GM12878 (cell line): ENCODE results near the gene STK10. TPM values are rescaled to one million over a fixed set of nuclear protein-coding genes. Genes with fewer than 3 reads are reported as not detected.

ENCODE experiments used
- ATAC-seq: fragments of 200-7000 bp; cut with Tn5 transposase; 3 replicates; pipeline ENCODE4 v1.9.1; 2020; ENCODE audit warnings: mild to moderate bottlenecking, moderate library complexity
- BruUV-seq: library from RNA; stranded (reverse); fragments of 400-500 nt; replicated peaks from 2 replicates; lab custom pipeline; 2021; lab: Mats Ljungman, UMichigan
- CTCF ChIA-PET: fragments of 300-600 bp; sonication (Branson Sonifier 250); formaldehyde crosslinking; extraction: SDS; loops from one replicate; lab custom pipeline; 2021; ENCODE audit warnings: inconsistent platforms; lab: Yijun Ruan, JAX
- POLR2A ChIA-PET: fragments of 350-600 bp; formaldehyde crosslinking; extraction: SDS; loops from one replicate; lab custom pipeline; 2021; ENCODE audit warnings: inconsistent platforms; lab: Charles Lee
- RAD21 ChIA-PET: fragments of 300-600 bp; sonication (Branson Sonifier 250); formaldehyde crosslinking; loops from one replicate; lab custom pipeline; 2023; ENCODE audit warnings: antibody characterized with exemption; ENCODE audit not compliant: unreplicated experiment; lab: Charles Lee
- SMC1A ChIA-PET: fragments of 300-600 bp; sonication (Branson Sonifier 250); formaldehyde crosslinking; loops from one replicate; lab custom pipeline; 2023; ENCODE audit not compliant: unreplicated experiment, uncharacterized antibody; lab: Charles Lee
- DNase-seq: peaks from one replicate; pipeline ENCODE4 v3.0.0-alpha.2; 2011; ENCODE audit warnings: low read depth, low spot score
- FAIRE-seq: peaks from 3 replicates; lab custom pipeline; 2011; peaks lifted over from hg19 to GRCh38; lab: Jason Lieb, UNC
- H2AFZ ChIP-seq: 2 replicates; pipeline ENCODE4 v1.6.0; 2011; ENCODE audit warnings: low read depth, low read length, control low read depth; ENCODE audit not compliant: control insufficient read depth
- H3K27ac ChIP-seq: 2 replicates; pipeline ENCODE4 v1.5.1; 2011; ENCODE audit warnings: control low read depth; ENCODE audit not compliant: control insufficient read depth, insufficient read depth
- H3K27me3 ChIP-seq, 2 experiments: replicated peaks in 1 of 2; 2 replicates each; pipeline versions ENCODE4 v1.6.0 to v1.6.1; 2011; ENCODE audit warnings: low read length in 1 of 2; ENCODE audit not compliant: control insufficient read depth in 2 of 2, insufficient read depth in 2 of 2
- H3K36me3 ChIP-seq, 2 experiments: 2 replicates each; pipeline ENCODE4 v1.5.1; 2011; ENCODE audit warnings: low read length in 1 of 2; ENCODE audit not compliant: control insufficient read depth in 2 of 2, insufficient read depth in 2 of 2
- H3K4me1 ChIP-seq: 2 replicates; pipeline ENCODE4 v1.6.1; 2011; ENCODE audit warnings: mild to moderate bottlenecking, low read length, moderate library complexity, mixed read lengths; ENCODE audit not compliant: control insufficient read depth, insufficient read depth
- H3K4me2 ChIP-seq: 2 replicates; pipeline ENCODE4 v1.6.0; 2011; ENCODE audit warnings: control low read depth; ENCODE audit not compliant: control insufficient read depth, insufficient read depth
- H3K4me3 ChIP-seq: fragments of 200-600 bp; sonication (generic); 2 replicates; pipeline ENCODE4 v1.5.1; 2016
- H3K79me2 ChIP-seq: 2 replicates; pipeline ENCODE4 v1.6.0; 2011; ENCODE audit warnings: low read length; ENCODE audit not compliant: control insufficient read depth, insufficient read depth
- H3K9ac ChIP-seq: 2 replicates; pipeline ENCODE4 v1.8.0; 2011; ENCODE audit warnings: low read length, control low read depth, mixed read lengths; ENCODE audit not compliant: control insufficient read depth, insufficient read depth
- H3K9me3 ChIP-seq: replicated peaks from 3 replicates; pipeline ENCODE4 v1.5.1; 2011; ENCODE audit warnings: mild to moderate bottlenecking, low read length; ENCODE audit not compliant: control insufficient read depth, insufficient read depth
- H4K20me1 ChIP-seq: 2 replicates; pipeline ENCODE4 v1.6.0; 2011; ENCODE audit not compliant: control insufficient read depth, insufficient read depth
- BHLHE40 ChIP-seq, 2 experiments: fragments of 450-650 bp in 1 of 2; IDR thresholded peaks; 2 replicates each; pipeline ENCODE4 v1.6.1; 2011 to 2017; ENCODE audit warnings: low read depth in 2 of 2, borderline replicate concordance in 1 of 2, improper control_type of control experiment in 1 of 2, low read length in 1 of 2, mild to moderate bottlenecking in 1 of 2
- BRCA1 ChIP-seq: IDR thresholded peaks from 2 replicates; pipeline ENCODE4 v1.6.1; 2011; ENCODE audit warnings: low read depth, low read length, improper control_type of control experiment
- CBX5 ChIP-seq: sonication (generic); IDR thresholded peaks from 2 replicates; pipeline ENCODE4 v1.6.1; 2016; ENCODE audit warnings: low read depth, moderate library complexity, mild to moderate bottlenecking, inconsistent platforms
- DPF2 ChIP-seq: fragments of 450-650 bp; IDR thresholded peaks from 2 replicates; pipeline ENCODE4 v1.6.1; 2017; ENCODE audit warnings: mild to moderate bottlenecking
- IKZF1 ChIP-seq: fragments of 450-650 bp; conservative IDR thresholded peaks from 2 replicates; pipeline ENCODE4 v1.6.1; 2017; ENCODE audit warnings: antibody characterized with exemption, mild to moderate bottlenecking
- IRF4 ChIP-seq: IDR thresholded peaks from 2 replicates; pipeline ENCODE4 v1.6.1; 2011; ENCODE audit warnings: low read depth, low read length
- MTA2 ChIP-seq: fragments of 450-650 bp; IDR thresholded peaks from 2 replicates; pipeline ENCODE4 v1.6.1; 2016; ENCODE audit warnings: low read depth, mild to moderate bottlenecking, moderate library complexity
- PAX5 ChIP-seq: IDR thresholded peaks from 2 replicates; pipeline ENCODE4 v1.6.1; 2011; ENCODE audit warnings: low read depth, low read length, borderline replicate concordance
- PML ChIP-seq: IDR thresholded peaks from 2 replicates; pipeline ENCODE4 v1.6.1; 2012; ENCODE audit warnings: low read length, inconsistent platforms
- RELA ChIP-seq: fragments of 450-650 bp; IDR thresholded peaks from 2 replicates; pipeline ENCODE4 v1.8.0; 2014; ENCODE audit warnings: borderline replicate concordance; ENCODE audit not compliant: partially characterized antibody
- SMC3 ChIP-seq: IDR thresholded peaks from 2 replicates; pipeline ENCODE4 v1.6.1; 2011; ENCODE audit warnings: low read length, improper control_type of control experiment, borderline replicate concordance
- SUZ12 ChIP-seq: fragments of 200-600 bp; sonication (generic); IDR thresholded peaks from one replicate; pipeline ENCODE4 v1.6.1; 2018; ENCODE audit warnings: antibody characterized with exemption, mild to moderate bottlenecking; ENCODE audit not compliant: unreplicated experiment
- WGBS: methylation state at CpG from one replicate; pipeline ENCODE4 v1.1.6; 2016; ENCODE audit warnings: low lambda C conversion rate; ENCODE audit not compliant: insufficient replicate concordance, insufficient coverage; ENCODE audit errors: missing lambda C conversion rate; 5-methylcytosine and 5-hydroxymethylcytosine counted together
- in situ Hi-C: fragments of 300-500 bp; cut with MboI; formaldehyde crosslinking; loops from 9 replicates; pipeline ENCODE4 v1.14.3; 2018; ENCODE audit warnings: mixed read lengths
- intact Hi-C: fragments of 100-400 bp; cut with micrococcal nuclease; formaldehyde crosslinking; loops from one replicate; pipeline ENCODE4 v1.14.2; 2022; ENCODE audit not compliant: unreplicated experiment
- polyA plus RNA-seq, 11 experiments: library from polyadenylated mRNA; depleted of rRNA in 4 of 11; unstranded in 6 of 11; stranded (reverse) in 5 of 11; fragments of >200 nt; fragmentation: Nextera tagmentation in 4 of 11; fragmentation: Illumina TruSeq in 1 of 11; extraction: Ambion mirVana in 4 of 11; extraction: Trizol in 1 of 11; gene quantifications; 1 replicate in 1 of 11; 2 replicates in 10 of 11; pipeline versions ENCODE4 v1.2.1 to v1.2.3, GENCODE V29; 2011 to 2016; ENCODE audit warnings: inconsistent platforms in 2 of 11, missing spikeins in 2 of 11, low read depth in 1 of 11
- total RNA-seq, 4 experiments: library from RNA; depleted of rRNA in 3 of 4; stranded (reverse); fragments of >200 nt in 3 of 4; fragmentation: Illumina TruSeq in 1 of 4; extraction: Trizol in 1 of 4; gene quantifications; 2 replicates each; pipeline versions ENCODE4 v1.2.1 to v1.2.3, GENCODE V29; 2013 to 2021

STK10 gene
- total and polyA plus RNA-seq, 10 of the 15 experiments (the other 5 are each of a cell fraction or from before 2014, with no cell fraction given): 14.2 to 96.4 (median 50.6) TPM

DNA sequence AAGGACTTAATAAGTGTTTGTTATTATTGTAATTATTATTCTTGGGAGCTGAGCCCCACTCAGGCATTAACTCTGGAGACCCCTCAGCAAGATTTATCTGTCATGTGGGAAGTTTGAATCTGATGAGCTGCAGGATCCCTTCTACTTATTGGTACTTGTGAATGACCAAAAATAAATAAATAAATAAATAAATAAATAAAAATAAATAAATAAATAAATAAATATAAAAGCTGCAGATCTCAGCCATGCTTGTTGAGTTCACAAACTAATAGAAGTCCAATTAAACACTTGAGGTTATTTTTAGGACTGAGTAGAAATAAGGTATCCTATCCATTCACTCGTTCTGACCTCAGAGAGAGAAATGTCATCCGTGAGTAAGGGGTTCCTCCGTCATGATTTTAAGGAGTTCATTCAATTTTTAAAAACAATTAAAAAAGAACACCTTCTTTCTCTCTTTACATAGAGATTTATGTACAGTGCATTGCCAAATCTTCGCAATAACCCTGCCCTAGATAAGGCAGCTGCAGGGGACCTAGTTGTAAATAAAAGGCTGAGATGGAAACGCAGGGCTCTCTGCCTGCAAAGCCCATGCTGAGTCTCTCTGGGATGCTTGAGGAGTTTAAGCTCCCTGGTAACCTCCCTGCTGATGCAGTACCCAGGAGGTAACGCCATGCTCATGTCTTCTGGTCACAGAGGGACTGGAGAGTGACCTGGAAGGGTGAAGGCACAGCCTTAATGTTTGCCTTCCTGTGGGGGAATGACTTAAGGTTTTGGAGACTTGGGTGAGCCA is 7.2 kb upstream of the STK10 start:
- Histone ChIP-seq H3K79me2 (no peaks in the 10 kb centered on the region), H3K4me1 (no peaks in the 10 kb centered on the region; the same call in 1 of the 2 replicates), H3K9me3 (no peaks in the 10 kb centered on the region; the same call in 2 of the 3 replicates), H3K27ac (no peak overlapping the region), H4K20me1 (no peaks in the 10 kb centered on the region), H3K9ac (no peak overlapping the region), H2AFZ (no peak overlapping the region), H3K27me3 (no peaks in the 10 kb centered on the region), H3K4me2 (no peak overlapping the region), H3K4me3 (no peak overlapping the region), H3K36me3 (no peaks in the 10 kb centered on the region)
- ChIA-PET SMC1A (interaction anchor here (0.7 to 1.8 kb wide), 5 partner anchors 9 to 150 kb away, joined by 3 read pairs; no protein-coding TSS in a partner anchor), CTCF (interaction anchor here (1.3 kb wide), 1 partner anchor 87 kb away, joined by 3 read pairs; no protein-coding TSS in a partner anchor), POLR2A (no interaction called here), RAD21 (interaction anchor here (1.6 kb wide), 1 partner anchor 98 kb away, joined by 5 read pairs; no protein-coding TSS in a partner anchor)
- whole genome bisulfite sequencing: 51% methylated on average over 6 of the region's 6 CpGs
- intact Hi-C loops (no loop called here), in situ Hi-C loops (no loop called here)
- TF ChIP-seq SMC3 (no peak), PML (no peak), RELA (no peak), PAX5 (no peak), MTA2 (no peak), IRF4 (no peak), SUZ12 (no peak), CBX5 (no peak), BHLHE40 (IDR thresholded peaks at IDR 0.05; ENCODE audit: borderline replicate concordance in 1 of 2, low read depth in 2 of 2, low read length in 1 of 2) (no peak), IKZF1 (no peak), DPF2 (no peak), BRCA1 (no peak)
- FAIRE-seq (no peak), ATAC-seq (no peak), DNase-seq (no peak)
- BruUV-seq: no TSS peak
